Activated naive CD8-positive, alpha-beta T cell (primary cell): Measurements from ENCODE around the gene AHI1.
"Not testable (repeated sequence)": the region's sequence is repeated elsewhere in the genome, so short reads cannot be mapped to it uniquely, and the experiment has no call there.

Experiments used
- H3K27ac Mint-ChIP-seq: one replicate; pipeline ENCODE4 v1.8.0; 2021; ENCODE audit warnings: mixed read lengths
- H3K27me3 Mint-ChIP-seq: one replicate; pipeline ENCODE4 v1.8.0; 2021; ENCODE audit warnings: mixed read lengths
- H3K36me3 Mint-ChIP-seq: one replicate; pipeline ENCODE4 v1.8.0; 2021; ENCODE audit warnings: mixed read lengths
- H3K4me1 Mint-ChIP-seq: one replicate; pipeline ENCODE4 v1.8.0; 2021; ENCODE audit warnings: low read depth, mixed read lengths
- H3K4me3 Mint-ChIP-seq: one replicate; pipeline ENCODE4 v1.8.0; 2021; ENCODE audit warnings: mild to moderate bottlenecking, mixed read lengths
- H3K9me3 Mint-ChIP-seq: one replicate; pipeline ENCODE4 v1.8.0; 2021; ENCODE audit warnings: low read depth, mixed read lengths

Gene AHI1

DNA sequence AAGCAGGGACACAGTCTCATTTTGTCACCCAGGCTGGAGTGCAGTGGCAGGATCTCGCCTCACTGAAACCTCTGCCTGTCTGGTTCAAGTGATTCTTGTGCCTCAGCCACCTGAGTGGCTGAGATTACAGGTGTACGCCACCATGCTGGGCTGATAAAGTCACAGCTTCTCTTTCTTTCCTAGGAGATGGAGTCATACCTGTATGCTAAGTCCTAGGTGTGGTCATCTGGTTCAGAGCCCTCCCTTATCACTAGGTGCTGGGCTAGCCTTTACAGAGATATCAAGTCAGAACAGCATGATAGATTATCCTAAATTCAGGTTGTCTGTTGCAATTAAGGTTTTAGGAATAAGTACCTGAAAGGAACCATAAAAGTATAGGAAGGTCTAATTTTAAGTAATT is 86.7 kb downstream of the AHI1 start:
- H3K27me3 Mint-ChIP-seq: no peaks in the 10 kb centered on the region
- no peak overlapping the region for H3K4me3 Mint-ChIP-seq
- no peaks in the 10 kb centered on the region for H3K9me3 Mint-ChIP-seq
- H3K4me1 Mint-ChIP-seq: no peaks in the 10 kb centered on the region
- no peak overlapping the region for H3K27ac Mint-ChIP-seq
- peaks cover 11% of the 10 kb centered on the region for H3K36me3 Mint-ChIP-seq

DNA sequence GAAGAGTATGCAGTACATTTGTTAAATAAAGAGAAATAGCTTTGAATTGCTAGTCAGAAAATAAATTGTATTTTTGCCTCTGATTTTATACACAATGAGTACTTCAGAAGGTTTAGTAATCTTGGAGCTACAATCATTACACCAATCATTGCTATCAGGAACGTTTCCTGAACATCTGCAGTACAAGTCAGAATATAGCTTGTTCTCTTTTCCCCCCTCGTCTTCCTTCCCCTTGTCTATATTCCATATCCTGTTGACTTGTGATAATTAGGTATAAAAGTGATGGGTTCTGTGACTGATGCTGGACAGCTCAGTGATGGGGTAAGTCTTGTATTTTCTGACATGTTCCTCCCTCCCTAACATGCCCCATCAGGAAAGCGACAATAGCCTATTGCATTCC is 94.0 kb downstream of the AHI1 start:
- H3K27ac Mint-ChIP-seq: no peak overlapping the region
- peaks cover 10% of the 10 kb centered on the region for H3K36me3 Mint-ChIP-seq
- no peaks in the 10 kb centered on the region for H3K9me3 Mint-ChIP-seq
- H3K4me1 Mint-ChIP-seq: no peaks in the 10 kb centered on the region
- no peaks in the 10 kb centered on the region for H3K27me3 Mint-ChIP-seq
- no peak overlapping the region for H3K4me3 Mint-ChIP-seq

GRCh38 chr6:135402311-135402710 is 95.2 kb downstream of the AHI1 start:
- no peaks in the 10 kb centered on the region for H3K4me1 Mint-ChIP-seq
- H3K9me3 Mint-ChIP-seq: no peaks in the 10 kb centered on the region
- H3K27ac Mint-ChIP-seq: no peak overlapping the region
- H3K36me3 Mint-ChIP-seq: peaks cover 10% of the 10 kb centered on the region
- H3K4me3 Mint-ChIP-seq: no peak overlapping the region
- no peaks in the 10 kb centered on the region for H3K27me3 Mint-ChIP-seq

- no peak overlapping the region for H3K4me3 Mint-ChIP-seq
- H3K9me3 Mint-ChIP-seq: no peaks in the 10 kb centered on the region
- no peaks in the 10 kb centered on the region for H3K27me3 Mint-ChIP-seq
- no peaks in the 10 kb centered on the region for H3K4me1 Mint-ChIP-seq
- H3K27ac Mint-ChIP-seq: no peak overlapping the region
- H3K36me3 Mint-ChIP-seq: peaks cover 3% of the 10 kb centered on the region
Measured at GRCh38 chr6:135397172-135397952, 100.2 kb downstream of the AHI1 start.

DNA sequence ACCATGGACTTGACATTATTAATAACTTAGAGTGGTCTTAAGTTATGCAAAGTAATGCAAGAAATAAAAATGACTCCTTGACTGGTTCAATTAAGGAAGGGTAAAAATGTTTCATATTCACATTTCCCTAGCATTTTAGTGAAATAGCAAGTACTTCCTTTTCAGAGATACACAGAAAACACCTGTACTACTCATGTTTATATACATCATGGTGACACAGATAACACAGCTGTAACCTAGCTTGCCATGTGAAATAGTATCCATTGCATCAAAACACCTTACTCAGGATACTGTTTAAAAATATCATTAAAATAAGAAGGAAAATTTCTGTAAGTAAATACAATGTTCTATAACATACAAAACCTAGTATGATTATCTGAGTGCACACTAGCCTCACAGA is 102.4 kb downstream of the AHI1 start:
- H3K36me3 Mint-ChIP-seq: peaks cover 4% of the 10 kb centered on the region
- H3K9me3 Mint-ChIP-seq: no peaks in the 10 kb centered on the region
- H3K4me1 Mint-ChIP-seq: no peaks in the 10 kb centered on the region
- no peak overlapping the region for H3K4me3 Mint-ChIP-seq
- H3K27ac Mint-ChIP-seq: no peak overlapping the region
- H3K27me3 Mint-ChIP-seq: no peaks in the 10 kb centered on the region

DNA sequence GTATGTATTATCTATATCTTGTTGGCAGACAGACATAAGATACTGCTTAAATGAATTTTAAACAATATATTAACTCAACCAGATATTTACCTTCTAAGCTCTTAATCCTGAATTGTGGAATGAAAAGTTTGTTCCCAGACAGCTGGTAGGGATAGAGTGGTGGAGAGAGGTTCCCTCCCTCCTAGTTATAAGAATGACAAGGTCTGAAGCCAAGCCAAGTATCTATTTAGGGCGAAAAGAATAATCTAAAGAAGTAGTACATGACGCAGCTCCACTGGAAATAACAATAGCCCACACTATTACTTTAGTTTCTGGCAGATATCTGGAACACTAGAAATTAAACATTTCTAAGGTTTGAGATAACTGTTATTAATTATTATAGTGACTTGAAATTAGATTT is 104.3 kb downstream of the AHI1 start:
- Mint-ChIP-seq H3K4me1 (no peaks in the 10 kb centered on the region), H3K4me3 (no peak overlapping the region)

GRCh38 chr6:135390458-135390857 is 107.1 kb downstream of the AHI1 start:
- Mint-ChIP-seq H3K4me1 (no peaks in the 10 kb centered on the region), H3K4me3 (no peak overlapping the region), H3K27ac (no peak overlapping the region), H3K9me3 (no peaks in the 10 kb centered on the region), H3K36me3 (peaks cover 7% of the 10 kb centered on the region), H3K27me3 (no peaks in the 10 kb centered on the region)

More for the DNA sequence above, 104.3 kb downstream of the AHI1 start:
- H3K27me3 Mint-ChIP-seq: no peaks in the 10 kb centered on the region
- H3K36me3 Mint-ChIP-seq: peaks cover 4% of the 10 kb centered on the region
- no peak overlapping the region for H3K27ac Mint-ChIP-seq
- no peaks in the 10 kb centered on the region for H3K9me3 Mint-ChIP-seq

- Mint-ChIP-seq H3K9me3 (no peaks in the 10 kb centered on the region), H3K4me3 (no peak overlapping the region), H3K27ac (no peak overlapping the region), H3K4me1 (no peaks in the 10 kb centered on the region), H3K36me3 (peaks cover 4% of the 10 kb centered on the region), H3K27me3 (no peaks in the 10 kb centered on the region)
Measured at GRCh38 chr6:135385299-135385698, 112.2 kb downstream of the AHI1 start.

DNA sequence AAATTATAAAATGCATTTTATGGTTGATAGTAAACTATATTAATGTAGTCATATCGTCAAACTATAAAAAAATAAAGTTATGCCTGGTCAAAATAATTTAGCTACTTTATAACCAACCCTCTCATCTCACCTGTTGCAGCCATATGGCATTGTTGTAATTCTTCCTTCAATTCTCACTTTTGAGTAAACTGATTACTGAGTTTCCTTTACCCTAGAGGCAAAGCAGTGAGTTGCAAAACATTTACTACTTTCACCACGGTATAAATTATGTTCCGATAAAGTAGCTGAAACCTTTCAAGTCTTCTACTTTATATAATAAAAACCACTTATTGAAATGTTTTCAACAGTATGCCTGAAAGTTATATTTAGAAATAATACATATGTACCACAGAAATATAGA is 113.8 kb downstream of the AHI1 start:
- H3K4me3 Mint-ChIP-seq: no peak overlapping the region
- peaks cover 4% of the 10 kb centered on the region for H3K36me3 Mint-ChIP-seq
- no peaks in the 10 kb centered on the region for H3K4me1 Mint-ChIP-seq
- no peaks in the 10 kb centered on the region for H3K27me3 Mint-ChIP-seq
- no peak overlapping the region for H3K27ac Mint-ChIP-seq
- H3K9me3 Mint-ChIP-seq: no peaks in the 10 kb centered on the region

GRCh38 chr6:135383301-135383700 is 114.2 kb downstream of the AHI1 start:
- Mint-ChIP-seq H3K36me3 (peaks cover 4% of the 10 kb centered on the region), H3K4me1 (no peaks in the 10 kb centered on the region), H3K4me3 (no peak overlapping the region), H3K9me3 (no peaks in the 10 kb centered on the region), H3K27ac (no peak overlapping the region), H3K27me3 (no peaks in the 10 kb centered on the region)

- Mint-ChIP-seq H3K27me3 (no peaks in the 10 kb centered on the region), H3K27ac (no peak overlapping the region), H3K4me3 (no peak overlapping the region), H3K4me1 (no peaks in the 10 kb centered on the region), H3K36me3 (peaks cover 2% of the 10 kb centered on the region), H3K9me3 (no peaks in the 10 kb centered on the region)
Measured at GRCh38 chr6:135382182-135382628, 115.3 kb downstream of the AHI1 start.

DNA sequence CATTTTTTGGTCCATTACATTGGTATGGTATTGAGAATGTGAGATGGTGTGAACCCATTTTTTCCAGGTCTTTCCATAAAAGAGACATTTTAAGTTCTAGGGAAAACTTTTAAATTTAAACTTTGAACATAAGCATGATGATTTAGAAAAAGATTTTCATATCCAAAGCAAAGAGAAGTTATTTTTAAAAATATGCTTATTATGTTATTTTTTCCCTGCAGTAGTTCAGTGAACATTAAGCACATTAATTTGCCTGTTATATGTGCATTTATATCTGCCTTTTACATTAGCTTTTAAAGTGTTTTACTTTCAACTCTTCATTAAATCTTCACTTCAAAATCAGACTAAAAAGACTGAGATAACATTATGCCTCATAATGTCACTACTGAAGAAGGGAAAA is 116.7 kb downstream of the AHI1 start:
- Mint-ChIP-seq H3K4me1 (no peaks in the 10 kb centered on the region), H3K9me3 (no peaks in the 10 kb centered on the region), H3K36me3 (peaks cover 4% of the 10 kb centered on the region), H3K27me3 (no peaks in the 10 kb centered on the region), H3K4me3 (no peak overlapping the region), H3K27ac (no peak overlapping the region)

GRCh38 chr6:135379647-135380046 is 117.9 kb downstream of the AHI1 start:
- no peaks in the 10 kb centered on the region for H3K27me3 Mint-ChIP-seq
- no peak overlapping the region for H3K4me3 Mint-ChIP-seq
- H3K27ac Mint-ChIP-seq: no peak overlapping the region
- peaks cover 4% of the 10 kb centered on the region for H3K36me3 Mint-ChIP-seq
- H3K4me1 Mint-ChIP-seq: no peaks in the 10 kb centered on the region
- no peaks in the 10 kb centered on the region for H3K9me3 Mint-ChIP-seq

DNA sequence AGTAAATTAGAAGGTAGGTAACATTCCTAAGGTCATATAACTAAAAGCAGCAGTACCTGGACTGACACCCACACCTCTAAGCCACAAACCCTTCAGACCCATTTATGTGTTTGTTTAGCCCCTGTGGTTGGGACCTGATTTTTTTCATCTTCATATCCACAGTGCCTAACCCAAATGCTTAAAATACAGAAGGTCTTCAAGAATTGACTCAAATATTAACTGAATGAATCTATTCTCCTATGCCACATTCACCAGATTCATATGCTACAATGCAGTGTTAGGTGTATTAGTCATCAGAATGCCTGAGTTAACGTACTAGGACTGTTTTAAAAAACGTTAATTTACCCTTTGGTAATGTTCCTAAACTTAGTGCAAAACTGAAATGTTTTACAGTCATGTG is 124.8 kb downstream of the AHI1 start:
- no peaks in the 10 kb centered on the region for H3K4me1 Mint-ChIP-seq
- no peak overlapping the region for H3K4me3 Mint-ChIP-seq
- H3K27me3 Mint-ChIP-seq: no peaks in the 10 kb centered on the region
- H3K27ac Mint-ChIP-seq: no peak overlapping the region
- peaks cover 31% of the 10 kb centered on the region for H3K36me3 Mint-ChIP-seq
- H3K9me3 Mint-ChIP-seq: peaks cover 17% of the 10 kb centered on the region

DNA sequence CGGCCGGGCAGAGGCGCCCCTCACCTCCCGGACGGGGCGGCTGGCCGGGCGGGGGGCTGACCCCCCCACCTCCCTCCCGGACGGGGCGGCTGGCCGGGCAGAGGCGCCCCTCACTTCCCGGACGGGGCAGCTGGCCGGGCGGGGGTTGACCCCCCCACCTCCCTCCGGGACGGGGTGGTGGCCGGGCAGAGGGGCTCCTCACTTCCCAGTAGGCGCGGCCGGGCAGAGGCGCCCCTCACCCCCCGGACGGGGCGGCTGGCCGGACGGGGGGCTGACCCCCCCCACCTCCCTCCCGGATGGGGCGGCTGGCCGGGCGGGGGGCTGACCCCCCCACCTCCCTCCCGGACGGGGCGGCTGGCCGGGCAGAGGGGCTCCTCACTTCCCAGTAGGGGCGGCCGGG is 133.9 kb downstream of the AHI1 start:
- not testable (repeated sequence) for H3K27me3 Mint-ChIP-seq, H3K4me3 Mint-ChIP-seq

GRCh38 chr6:135362124-135362523 is 135.4 kb downstream of the AHI1 start:
- Mint-ChIP-seq H3K4me1 (no peaks in the 10 kb centered on the region), H3K27ac (no peak overlapping the region), H3K36me3 (peaks cover 7% of the 10 kb centered on the region), H3K9me3 (peaks cover 8% of the 10 kb centered on the region), H3K4me3 (no peak overlapping the region), H3K27me3 (no peaks in the 10 kb centered on the region)

More for the DNA sequence above, 133.9 kb downstream of the AHI1 start:
- peaks cover 18% of the 10 kb centered on the region for H3K36me3 Mint-ChIP-seq
- not testable (repeated sequence) for H3K4me1 Mint-ChIP-seq, H3K9me3 Mint-ChIP-seq, H3K27ac Mint-ChIP-seq
